NCI-H1436 treated with DMSO at 0.1 percent for 48 hours (cell line): Measurements from ENCODE around the gene SLC19A1.

Source experiments
- DNase-seq: peaks from one replicate; lab custom pipeline; 2025; lab: John Stamatoyannopoulos, UW

Gene SLC19A1

GRCh38 chr21:45454060-45454925, 87.9 kb downstream of the SLC19A1 start:
- DNase-seq, result no peak

- no peak for DNase-seq
Observed at GRCh38 chr21:45453308-45453950, 88.8 kb downstream of the SLC19A1 start.

GRCh38 chr21:45452696-45453307, 89.4 kb downstream of the SLC19A1 start:
- DNase-seq, result no peak

GRCh38 chr21:45451771-45452182, 90.5 kb downstream of the SLC19A1 start:
- DNase-seq, result no peak

GRCh38 chr21:45451091-45451740, 91.0 kb downstream of the SLC19A1 start:
- DNase-seq, result no peak

GRCh38 chr21:45450423-45451090, 91.7 kb downstream of the SLC19A1 start:
- DNase-seq, result no peak

- no peak for DNase-seq
Observed at GRCh38 chr21:45449658-45450422, 92.4 kb downstream of the SLC19A1 start.

- DNase-seq, result no peak
Observed at GRCh38 chr21:45448810-45449657, 93.2 kb downstream of the SLC19A1 start.

GRCh38 chr21:45448283-45448809, 93.9 kb downstream of the SLC19A1 start:
- DNase-seq, result no peak
